ENCODE results near the gene NFIC.

NFIC gene

DNA sequence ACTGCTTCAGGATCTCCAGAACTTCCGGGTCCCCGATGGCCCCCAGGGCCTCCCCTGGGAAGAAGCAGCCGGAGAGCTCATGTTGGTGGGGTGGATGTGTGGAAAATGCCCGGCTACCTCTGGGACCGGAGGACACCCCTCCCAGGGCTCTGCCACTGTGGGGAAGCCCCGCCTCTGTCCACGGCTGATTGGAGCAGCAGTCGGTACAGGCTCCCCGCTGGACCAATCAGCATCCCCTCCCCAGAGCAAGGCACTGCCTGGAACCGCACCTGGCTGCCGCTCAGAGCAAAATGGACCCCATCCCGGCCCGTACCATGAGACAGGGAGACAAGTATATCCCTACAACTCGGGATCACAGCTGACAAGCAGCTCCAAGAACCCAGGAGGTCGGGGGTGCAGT is 127.7 kb downstream of the NFIC start:
- peaks cover 38% of the 10 kb centered on the region for H3K36me3 ChIP-seq
- H3K4me3 ChIP-seq (ENCODE audit: low read depth, low read length) = no peak overlapping the region
- TF ChIP-seq, protein P1, sequence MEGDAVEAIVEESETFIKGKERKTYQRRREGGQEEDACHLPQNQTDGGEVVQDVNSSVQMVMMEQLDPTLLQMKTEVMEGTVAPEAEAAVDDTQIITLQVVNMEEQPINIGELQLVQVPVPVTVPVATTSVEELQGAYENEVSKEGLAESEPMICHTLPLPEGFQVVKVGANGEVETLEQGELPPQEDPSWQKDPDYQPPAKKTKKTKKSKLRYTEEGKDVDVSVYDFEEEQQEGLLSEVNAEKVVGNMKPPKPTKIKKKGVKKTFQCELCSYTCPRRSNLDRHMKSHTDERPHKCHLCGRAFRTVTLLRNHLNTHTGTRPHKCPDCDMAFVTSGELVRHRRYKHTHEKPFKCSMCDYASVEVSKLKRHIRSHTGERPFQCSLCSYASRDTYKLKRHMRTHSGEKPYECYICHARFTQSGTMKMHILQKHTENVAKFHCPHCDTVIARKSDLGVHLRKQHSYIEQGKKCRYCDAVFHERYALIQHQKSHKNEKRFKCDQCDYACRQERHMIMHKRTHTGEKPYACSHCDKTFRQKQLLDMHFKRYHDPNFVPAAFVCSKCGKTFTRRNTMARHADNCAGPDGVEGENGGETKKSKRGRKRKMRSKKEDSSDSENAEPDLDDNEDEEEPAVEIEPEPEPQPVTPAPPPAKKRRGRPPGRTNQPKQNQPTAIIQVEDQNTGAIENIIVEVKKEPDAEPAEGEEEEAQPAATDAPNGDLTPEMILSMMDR (IDR thresholded peaks at IDR 0.05; ENCODE audit: low read depth, low read length) = no peak
- H3K27ac ChIP-seq = no peak overlapping the region
- DNase-seq = peak; percentile 61
- no peaks in the 10 kb centered on the region for H3K27me3 ChIP-seq (ENCODE audit: insufficient read depth, low read depth, severe bottlenecking)
- no peaks in the 10 kb centered on the region for H3K9me3 ChIP-seq (ENCODE audit: severe bottlenecking)

DNA sequence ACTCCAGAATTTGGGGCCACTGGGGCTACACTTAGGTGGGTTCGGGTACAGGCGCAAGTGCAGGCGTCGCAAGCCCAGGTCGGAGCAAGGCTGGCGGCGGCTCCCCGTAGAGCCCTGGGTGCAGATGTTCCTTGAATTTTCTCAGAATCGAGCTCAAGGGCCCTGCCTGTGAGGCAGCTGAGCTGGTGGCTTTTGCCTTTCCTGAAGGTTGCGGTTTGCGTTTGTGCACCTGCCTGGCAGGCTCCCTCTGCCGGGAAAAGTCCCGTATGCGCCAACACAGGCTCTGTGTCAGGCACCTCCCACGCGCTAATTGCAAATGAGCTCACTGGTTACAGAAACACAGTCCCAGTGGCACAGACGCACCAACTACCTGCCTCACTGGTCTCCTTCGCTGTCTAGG is 128.2 kb downstream of the NFIC start:
- peaks cover 38% of the 10 kb centered on the region for H3K36me3 ChIP-seq
- no peaks in the 10 kb centered on the region for H3K27me3 ChIP-seq (ENCODE audit: insufficient read depth, low read depth, severe bottlenecking)
- no peak for DNase-seq
- no peak overlapping the region for H3K27ac ChIP-seq
- TF ChIP-seq, protein P1 (IDR thresholded peaks at IDR 0.05; ENCODE audit: low read depth, low read length) = no peak
- no peaks in the 10 kb centered on the region for H3K9me3 ChIP-seq (ENCODE audit: severe bottlenecking)
- no peak overlapping the region for H3K4me3 ChIP-seq (ENCODE audit: low read depth, low read length)

DNA sequence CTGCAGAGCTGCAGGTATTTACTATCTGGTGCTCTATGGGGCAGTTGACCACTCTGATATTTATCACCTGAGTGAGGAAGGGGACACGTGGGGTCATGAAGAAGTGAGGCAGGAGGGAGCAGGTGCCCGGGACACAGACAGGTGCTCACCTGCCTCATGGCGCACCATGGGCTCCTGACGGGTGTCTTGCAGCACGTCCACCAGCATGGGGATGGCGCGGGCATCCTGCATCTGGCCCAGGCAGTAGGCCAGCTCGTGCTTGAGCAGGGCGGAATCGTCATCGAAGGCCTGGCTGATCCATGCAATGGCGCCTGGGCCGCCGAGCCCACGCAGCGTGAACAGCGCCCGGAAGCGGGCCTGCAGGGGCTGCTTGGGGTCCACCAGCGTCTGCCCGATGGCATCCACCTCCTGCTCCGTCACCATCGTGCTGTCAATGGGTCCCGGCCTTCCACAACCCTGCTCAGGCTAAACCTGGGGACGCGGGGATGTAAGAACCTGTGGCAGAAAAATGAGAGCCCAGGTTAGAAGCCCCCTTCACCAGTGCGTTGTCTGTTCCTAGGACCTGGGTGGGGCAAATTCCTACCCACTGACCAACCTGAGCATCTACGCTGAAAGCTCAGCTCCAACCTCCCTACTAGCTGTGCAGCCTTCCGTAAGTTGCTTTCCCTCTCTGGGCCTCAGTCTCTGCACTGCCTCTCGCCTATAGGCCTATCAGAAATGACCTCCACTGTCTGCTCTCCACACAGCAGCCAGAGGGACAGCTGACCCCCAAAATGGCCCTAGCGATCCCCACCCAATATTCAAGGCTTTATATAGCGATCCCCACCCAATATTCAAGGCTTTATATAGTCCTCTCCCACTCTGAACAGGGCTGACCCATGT is 130.2 kb downstream of the NFIC start:
- TF ChIP-seq, protein P1 (IDR thresholded peaks at IDR 0.05; ENCODE audit: low read depth, low read length) = no peak
- Histone ChIP-seq H3K36me3 (peaks cover 34% of the 10 kb centered on the region), H3K27me3 (ENCODE audit: insufficient read depth, low read depth, severe bottlenecking) (no peaks in the 10 kb centered on the region), H3K4me3 (ENCODE audit: low read depth, low read length) (no peak overlapping the region), H3K9me3 (ENCODE audit: severe bottlenecking) (no peaks in the 10 kb centered on the region), H3K27ac (no peak overlapping the region)
- no peak for DNase-seq

DNA sequence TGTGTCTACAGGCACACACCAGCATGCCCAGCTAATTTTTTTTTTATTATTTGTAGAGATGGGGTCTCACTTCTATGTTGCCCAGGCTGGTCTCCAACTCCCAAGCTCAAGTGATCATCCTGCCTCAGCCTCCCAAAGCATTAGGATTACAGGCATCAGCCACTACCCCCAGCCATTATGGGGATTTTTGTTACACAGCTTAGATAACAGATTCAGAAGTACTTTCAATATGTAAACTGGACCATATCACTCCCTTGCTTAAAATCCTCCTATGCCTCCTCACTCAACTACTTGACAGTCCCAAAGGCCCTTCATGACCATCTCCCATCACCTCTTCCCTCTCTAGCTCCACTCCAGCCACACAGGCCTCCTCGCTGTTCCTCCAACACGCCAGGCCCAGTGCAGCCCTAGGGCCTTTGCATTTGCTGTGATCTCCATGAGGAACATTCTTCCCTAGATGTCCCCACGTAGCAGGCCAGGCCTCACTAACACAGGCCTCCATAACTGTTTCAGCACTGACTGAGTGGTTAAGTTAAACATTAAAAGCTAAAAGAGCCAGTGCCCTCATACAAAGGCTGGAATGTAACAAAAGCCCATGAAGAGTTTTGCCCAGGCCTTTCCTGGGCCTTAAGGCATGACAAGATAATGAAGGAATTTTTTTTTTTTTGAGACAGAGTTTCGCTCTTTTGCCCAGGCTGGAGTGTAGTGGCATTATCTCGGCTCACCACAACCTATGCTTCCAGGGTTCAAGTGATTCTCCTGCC is 131.6 kb downstream of the NFIC start:
- no peaks in the 10 kb centered on the region for H3K27me3 ChIP-seq (ENCODE audit: insufficient read depth, low read depth, severe bottlenecking)

DNA sequence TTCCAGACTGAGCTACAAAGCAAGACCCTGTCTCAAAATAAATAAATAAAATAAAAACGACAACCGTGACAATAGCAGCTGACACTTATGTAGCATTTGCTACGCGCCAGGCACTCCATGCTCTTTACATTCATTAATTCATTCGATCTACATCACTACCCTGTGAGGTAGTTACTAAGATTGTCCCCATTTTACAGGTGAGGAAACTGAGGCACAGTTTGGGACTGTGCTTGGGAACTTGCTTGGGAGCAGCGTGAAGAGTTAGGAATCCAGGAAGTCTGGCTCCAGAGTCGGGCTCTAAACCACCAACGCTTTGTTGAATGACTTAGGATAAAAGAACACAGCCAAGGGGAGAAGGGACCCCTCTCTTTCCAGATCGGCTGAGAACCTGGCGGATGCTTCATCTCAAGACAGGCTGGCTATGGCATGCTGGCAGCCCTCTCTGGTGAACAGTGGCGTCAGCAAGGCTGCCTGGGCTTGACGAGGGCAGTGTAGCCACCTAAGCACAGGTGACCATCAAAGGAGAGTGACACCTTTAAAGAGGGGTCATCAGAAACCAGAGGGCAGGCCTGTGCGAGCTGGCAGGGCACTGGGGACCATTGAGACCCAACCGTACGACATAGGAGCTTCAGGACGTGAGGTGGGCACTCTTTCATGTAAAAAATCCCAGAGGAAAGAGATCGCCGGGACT is 133.5 kb downstream of the NFIC start:
- peak overlapping the region; percentile 73 for H3K4me3 ChIP-seq (ENCODE audit: low read depth, low read length)
- H3K9me3 ChIP-seq (ENCODE audit: severe bottlenecking) = no peaks in the 10 kb centered on the region
- DNase-seq = no peak
- peaks cover 17% of the 10 kb centered on the region for H3K36me3 ChIP-seq
- peak overlapping the region; percentile 100 for H3K27ac ChIP-seq
- TF ChIP-seq, protein P1 (IDR thresholded peaks at IDR 0.05; ENCODE audit: low read depth, low read length) = no peak
- H3K27me3 ChIP-seq (ENCODE audit: insufficient read depth, low read depth, severe bottlenecking) = no peaks in the 10 kb centered on the region

More for the DNA sequence above, 131.6 kb downstream of the NFIC start:
- no peak for DNase-seq
- TF ChIP-seq, protein P1 (IDR thresholded peaks at IDR 0.05; ENCODE audit: low read depth, low read length) = no peak
- peaks cover 29% of the 10 kb centered on the region for H3K36me3 ChIP-seq
- no peak overlapping the region for H3K4me3 ChIP-seq (ENCODE audit: low read depth, low read length)
- no peaks in the 10 kb centered on the region for H3K9me3 ChIP-seq (ENCODE audit: severe bottlenecking)
- H3K27ac ChIP-seq = no peak overlapping the region

All from WERI-Rb-1 (cell line).